ENCODE results near the gene AGMAT. TPM values are rescaled to one million over a fixed set of nuclear protein-coding genes. Genes with fewer than 3 reads are reported as not detected.

AGMAT gene
- total RNA-seq, 6 donors from 2014 or later, result 0.13 to 0.29 TPM; not detected in 4

DNA sequence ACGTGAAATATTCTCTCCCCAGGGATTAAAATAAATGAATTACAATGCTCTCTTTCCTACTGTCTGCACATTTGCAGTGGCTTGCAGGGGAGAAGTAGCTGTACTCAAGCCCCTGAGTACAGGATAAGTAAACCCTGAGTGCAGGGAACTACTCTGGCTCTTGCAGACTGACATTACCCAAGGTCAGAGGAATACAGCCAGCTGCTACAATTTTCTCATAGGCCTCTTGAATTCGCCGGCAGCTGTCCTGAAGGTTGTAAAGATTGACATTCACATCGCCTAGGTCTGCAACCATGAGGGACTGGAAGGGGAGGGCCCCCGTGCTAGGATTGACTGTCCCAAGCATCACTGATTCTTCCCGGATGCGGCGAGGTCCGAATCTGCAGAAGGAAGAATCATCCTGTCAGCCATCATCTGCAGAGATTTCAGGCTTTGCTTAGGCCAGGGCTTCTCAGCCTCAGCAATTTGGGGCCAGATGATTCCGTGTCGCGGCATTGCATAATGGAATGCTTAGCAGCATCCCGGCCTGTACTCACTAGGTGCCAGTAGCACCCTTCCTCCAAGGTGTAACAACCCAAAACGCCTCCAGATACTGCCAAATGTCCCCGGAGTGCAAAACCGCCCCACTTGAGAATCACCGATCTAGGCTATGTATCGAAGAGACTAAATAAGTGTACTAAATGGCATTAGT, 1.7 kb downstream of the AGMAT start:
- Histone ChIP-seq H3K27me3 (no peaks in the 10 kb centered on the region), H3K9me3 (no peaks in the 10 kb centered on the region), H3K36me3 (no peaks in the 10 kb centered on the region), H3K27ac (no peak overlapping the region), H3K4me3 (no peak overlapping the region), H3K4me1 (peaks cover 10 to 26% (median 18%) of the 10 kb centered on the region in 4 donors)
- WGBS, 2 donors, result 94 to 95% methylated on average over 15 to 18 of the region's 18 CpGs
- no peak for TF ChIP-seq POLR2A (IDR thresholded peaks at IDR 0.05)
- TF ChIP-seq POLR2AphosphoS5 (IDR thresholded peaks at IDR 0.05), result no peak
- no peak for TF ChIP-seq CTCF (IDR thresholded peaks at IDR 0.05)
- no peak for TF ChIP-seq EP300 (IDR thresholded peaks at IDR 0.05)
- ATAC-seq (ENCODE audit: low FRiP score in 2 of 2) (no peak), DNase-seq (no peak)

GRCh38 chr1:15579683-15580047, 5.2 kb downstream of the AGMAT start:
- peaks cover 0 to 5% (median 0%) of the 10 kb centered on the region in 4 donors for H3K36me3 ChIP-seq
- H3K4me3 ChIP-seq, result no peak overlapping the region
- no peaks in the 10 kb centered on the region for H3K27me3 ChIP-seq
- H3K4me1 ChIP-seq, result peaks cover 8 to 19% (median 14%) of the 10 kb centered on the region in 4 donors
- no peak for DNase-seq
- TF ChIP-seq POLR2AphosphoS5 (IDR thresholded peaks at IDR 0.05), result no peak
- no peak for TF ChIP-seq CTCF (IDR thresholded peaks at IDR 0.05)
- no peak for TF ChIP-seq POLR2A (IDR thresholded peaks at IDR 0.05)
- no peak for TF ChIP-seq EP300 (IDR thresholded peaks at IDR 0.05)
- H3K9me3 ChIP-seq, result no peaks in the 10 kb centered on the region
- H3K27ac ChIP-seq, result peak overlapping the region in 2 of 4 donors; percentile 40 to 53
- no peak for ATAC-seq (ENCODE audit: low FRiP score in 2 of 2)

GRCh38 chr1:15578921-15579682, 5.7 kb downstream of the AGMAT start:
- DNase-seq, result no peak
- H3K9me3 ChIP-seq, result no peaks in the 10 kb centered on the region
- peak in 1 of 2 donors; percentile 44 for ATAC-seq (ENCODE audit: low FRiP score in 2 of 2)
- 80 to 85% methylated on average over 14 to 16 of the region's 16 CpGs for WGBS, 2 donors
- peaks cover 0 to 6% (median 0%) of the 10 kb centered on the region in 4 donors for H3K36me3 ChIP-seq
- no peaks in the 10 kb centered on the region for H3K27me3 ChIP-seq
- peaks cover 3 to 14% (median 9%) of the 10 kb centered on the region in 4 donors for H3K4me1 ChIP-seq
- H3K4me3 ChIP-seq, result no peak overlapping the region
- no peak for TF ChIP-seq POLR2A (IDR thresholded peaks at IDR 0.05)
- peak overlapping the region in 2 of 4 donors; percentile 40 to 53 for H3K27ac ChIP-seq

DNA sequence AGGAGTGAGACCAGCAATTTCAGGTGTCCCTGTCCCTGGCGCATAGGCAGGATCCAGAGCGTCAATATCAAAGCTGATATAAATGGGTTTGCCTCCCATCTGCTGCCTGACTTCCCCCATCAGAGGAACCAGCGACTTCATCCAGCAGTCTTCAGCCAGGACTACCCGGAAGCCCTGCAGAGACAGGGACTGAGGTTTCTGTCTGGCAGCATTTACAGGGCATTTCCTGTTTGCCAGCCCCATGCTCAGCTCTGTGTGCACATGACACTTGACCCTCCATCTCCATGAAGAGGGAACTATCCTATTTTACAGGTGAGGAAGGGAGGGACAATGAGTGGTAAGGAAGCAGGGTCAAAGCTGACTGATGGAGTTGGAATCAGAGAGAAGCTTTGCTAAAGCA, 7.2 kb downstream of the AGMAT start:
- H3K36me3 ChIP-seq, result peaks cover 0 to 6% (median 0%) of the 10 kb centered on the region in 4 donors
- WGBS, 2 donors, result 66 to 80% methylated on average over 4 of the region's 4 CpGs
- TF ChIP-seq EP300 (IDR thresholded peaks at IDR 0.05), result no peak
- no peak for TF ChIP-seq POLR2AphosphoS5 (IDR thresholded peaks at IDR 0.05)
- no peak for TF ChIP-seq CTCF (IDR thresholded peaks at IDR 0.05)
- no peak for TF ChIP-seq POLR2A (IDR thresholded peaks at IDR 0.05)
- ATAC-seq (ENCODE audit: low FRiP score in 2 of 2) (no peak), DNase-seq (no peak)
- no peaks in the 10 kb centered on the region for H3K9me3 ChIP-seq
- peaks cover 3 to 12% (median 8%) of the 10 kb centered on the region in 4 donors for H3K4me1 ChIP-seq
- H3K4me3 ChIP-seq, result no peak overlapping the region
- no peaks in the 10 kb centered on the region for H3K27me3 ChIP-seq
- H3K27ac ChIP-seq, result no peak overlapping the region

DNA sequence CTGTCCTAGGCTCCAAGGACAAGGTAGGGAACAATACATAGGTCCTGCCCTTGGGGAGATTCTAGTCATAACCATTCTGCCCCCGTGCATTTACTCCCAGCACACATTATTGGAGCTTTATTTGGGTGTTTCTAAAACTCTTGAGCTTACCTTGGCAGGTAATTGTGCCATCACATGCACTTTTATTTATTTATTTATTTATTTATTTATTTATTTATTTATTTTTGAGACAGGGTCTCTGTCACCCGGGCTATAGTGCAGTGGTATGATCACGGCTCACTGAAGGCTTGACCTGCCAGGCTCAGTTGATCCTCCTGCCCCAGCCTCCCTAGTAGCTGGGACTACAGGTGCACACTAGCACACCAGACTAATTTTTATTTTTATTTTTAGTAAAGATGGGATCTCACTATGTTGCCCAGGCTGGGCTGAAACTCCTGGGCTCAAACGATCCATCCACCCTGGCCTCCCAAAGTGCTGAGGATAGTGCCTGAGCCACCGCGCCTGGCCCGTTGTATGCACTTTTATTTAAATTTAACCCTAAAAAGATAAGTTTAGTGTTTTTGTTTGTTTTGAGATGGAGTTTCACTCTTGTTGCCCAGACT, 9.2 kb downstream of the AGMAT start:
- 99% methylated on average over 7 of the region's 7 CpGs for WGBS, 2 donors

More for the DNA sequence above, 9.2 kb downstream of the AGMAT start:
- TF ChIP-seq EP300 (IDR thresholded peaks at IDR 0.05) (no peak), POLR2A (IDR thresholded peaks at IDR 0.05) (no peak), POLR2AphosphoS5 (IDR thresholded peaks at IDR 0.05) (no peak)
- Histone ChIP-seq H3K27me3 (no peaks in the 10 kb centered on the region), H3K4me1 (peaks cover 3 to 12% (median 8%) of the 10 kb centered on the region in 4 donors), H3K9me3 (no peaks in the 10 kb centered on the region), H3K4me3 (no peak overlapping the region), H3K27ac (no peak overlapping the region), H3K36me3 (peaks cover 0 to 7% (median 0%) of the 10 kb centered on the region in 4 donors)
- DNase-seq, result no peak
- ATAC-seq (ENCODE audit: low FRiP score in 2 of 2), result no peak

Measured in upper lobe of left lung (tissue), 6 donors.